Heart right ventricle (tissue), 16 donors: ENCODE data around the gene ZNF516. TPM values are rescaled to one million over a fixed set of nuclear protein-coding genes. Genes with fewer than 3 reads are reported as not detected.
A peak's percentile ranks its signal among the peaks of the same experiment; 100 is the strongest.

Experiments used
- ATAC-seq, 8 donors: fragments of 200-7000 bp; cut with Tn5 transposase; one replicate each; pipeline ENCODE4 v1.9.1; 2020; ENCODE audit warnings: mild to moderate bottlenecking in 8 of 8, moderate library complexity in 8 of 8, moderate number of reproducible peaks in 1 of 8
- DNase-seq, 2 donors: peaks; one replicate each; pipeline ENCODE4 v3.0.0-alpha.2; 2020
- H3K27ac ChIP-seq, 10 donors: fragments of 200-600 bp; sonication (generic) in 2 of 10; one replicate each; pipeline versions ENCODE4 v1.5.0 to v1.8.0; 2020 to 2022; ENCODE audit warnings: mild to moderate bottlenecking in 3 of 10
- H3K27me3 ChIP-seq, 7 donors: fragments of 200-600 bp; one replicate each; pipeline ENCODE4 v1.8.0; 2021 to 2022; ENCODE audit warnings: mild to moderate bottlenecking in 2 of 7
- H3K36me3 ChIP-seq, 9 donors: fragments of 200-600 bp; sonication (generic) in 1 of 9; one replicate each; pipeline versions ENCODE4 v1.5.0 to v1.8.0; 2020 to 2022; ENCODE audit warnings: mild to moderate bottlenecking in 2 of 9
- H3K4me1 ChIP-seq, 9 donors: fragments of 200-600 bp; sonication (generic) in 1 of 9; one replicate each; pipeline versions ENCODE4 v1.5.0 to v1.8.0; 2020 to 2022; ENCODE audit warnings: mild to moderate bottlenecking in 4 of 9
- H3K4me3 ChIP-seq, 10 donors: fragments of 200-600 bp; sonication (generic) in 2 of 10; one replicate each; pipeline versions ENCODE4 v1.5.0 to v1.8.0; 2020 to 2022; ENCODE audit warnings: mild to moderate bottlenecking in 7 of 10, moderate library complexity in 2 of 10
- H3K9me3 ChIP-seq, 11 donors: fragments of 200-600 bp in 10 of 11; sonication (generic) in 2 of 11; one replicate each; pipeline versions ENCODE4 v1.5.0 to v1.8.0; 2013 to 2022; ENCODE audit warnings: mild to moderate bottlenecking in 2 of 11, control low read depth in 1 of 11, moderate library complexity in 1 of 11
- WGBS, 2 donors: extraction: QIAGEN DNeasy Blood & Tissue Kit; methylation state at CpG; one replicate each; pipeline ENCODE4 v1.1.7; 2013; ENCODE audit warnings: inconsistent platforms in 1 of 2; 5-methylcytosine and 5-hydroxymethylcytosine counted together
- intact Hi-C, 10 donors: fragments of 100-400 bp; cut with DNase I; formaldehyde crosslinking; loops; one replicate each; pipeline versions ENCODE4 v1.11.1 to v1.14.2; 2022
- polyA plus RNA-seq, 2 donors: library from polyadenylated mRNA; stranded (reverse); fragments of 200-250 nt; gene quantifications; one replicate each; pipeline ENCODE4 v1.2.3, GENCODE V29; 2013
- total RNA-seq, 10 donors: library from RNA; stranded (reverse); fragmentation: NEBNext Ultra II Directional in 3 of 10; extraction: Animal tissue kit (Norgen Biotek cat#: 25700) in 3 of 10; gene quantifications; one replicate each; pipeline versions ENCODE4 v1.2.1 to v1.2.4, GENCODE V29; 2021 to 2023
- TF ChIP-seq, protein P1 (sequence below), 9 donors: fragments of 200-600 bp; sonication (generic) in 2 of 9; IDR thresholded peaks; one replicate each; pipeline versions ENCODE4 v1.5.0 to v1.8.0; 2021 to 2022; ENCODE audit warnings: antibody characterized with exemption in 9 of 9, mild to moderate bottlenecking in 5 of 9, moderate library complexity in 1 of 9
- donor health status: Arrhythmogenic right ventricular cardiomyopathy.
- donor health status: ischemic (EF 13 %, LVEDD 7.1; RV severe dilation, severe dysfunction).
- donor health status: healthy with polysubstance abuse.
- donor health status: DM: no; HTN: yes; CAD: no.
- donor health status: DM: no; HTN: no; CAD: no.
- donor health status: ischemic (EF 25% LVEDD 6.9; RV normal size, moderate dysfunction).
- donor health status: ischemic (EF 25% LVEDD 5.7; RV mildly dilated, moderate dysfunction).
- donor health status: healthy.
- donor health status: DM: yes; HTN: yes; CAD: no.
- donor health status: Ischemic cardiomyopathy.
- donor health status: ischemic (EF 35%, LVEDD 5.7; RV mildly dilated, moderate dysfunction).
- donor health status: nonischemic (EF 11% LVEDD 7.7; RV severe dilation, severe dysfunction).
- donor health status: DM: yes; HTN: yes; CAD: no.
- donor health status: PGD.
- donor health status: ischemic (EF 29% LVEDD 5.4; RV normal size, mild dysfunction).
- donor health status: nonischemic (EF 23%, LVEDD 6.1; RV moderate dilation, normal function).

The ZNF516 gene
- total and polyA plus RNA-seq, 12 donors: 2.6 to 24.8 (median 17.3) TPM

DNA sequence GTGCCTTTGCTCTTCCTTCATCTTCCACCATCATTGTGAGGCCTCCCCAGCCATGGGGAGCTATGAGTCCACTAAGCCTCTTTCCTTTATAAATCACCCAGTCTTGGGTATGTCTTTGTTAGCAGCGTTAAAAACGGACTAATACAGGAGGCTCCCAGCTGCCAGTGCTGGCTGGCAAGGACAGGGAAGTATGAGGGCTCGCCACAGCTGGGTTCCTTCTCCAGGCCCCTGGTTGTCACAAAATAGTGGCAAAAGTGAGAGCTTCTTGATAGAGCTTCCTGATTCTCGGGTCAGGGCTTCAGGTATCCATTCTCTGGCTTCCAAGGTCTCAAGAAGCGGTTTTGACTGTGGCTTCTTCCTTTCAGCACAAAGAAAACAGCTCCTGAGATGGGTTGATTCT is 85.0 kb downstream of the ZNF516 start:
- DNase-seq (no peak), ATAC-seq (no peak)
- H3K4me3 ChIP-seq: no peak overlapping the region
- 89 to 93% methylated on average over 5 of the region's 5 CpGs for WGBS, 2 donors
- H3K9me3 ChIP-seq: no peaks in the 10 kb centered on the region
- intact Hi-C loops: loop anchor here in 2 of 10 donors (5.0 to 10.0 kb wide), 2 partner anchors 82 to 85 kb away; partner anchors contain the start of gene ZNF516 (in 1 of the 2)
- peaks cover 0 to 47% (median 28%) of the 10 kb centered on the region in 9 donors for H3K4me1 ChIP-seq
- no peaks in the 10 kb centered on the region for H3K36me3 ChIP-seq
- H3K27me3 ChIP-seq: no peaks in the 10 kb centered on the region
- no peak overlapping the region for H3K27ac ChIP-seq
- TF ChIP-seq, protein P1, sequence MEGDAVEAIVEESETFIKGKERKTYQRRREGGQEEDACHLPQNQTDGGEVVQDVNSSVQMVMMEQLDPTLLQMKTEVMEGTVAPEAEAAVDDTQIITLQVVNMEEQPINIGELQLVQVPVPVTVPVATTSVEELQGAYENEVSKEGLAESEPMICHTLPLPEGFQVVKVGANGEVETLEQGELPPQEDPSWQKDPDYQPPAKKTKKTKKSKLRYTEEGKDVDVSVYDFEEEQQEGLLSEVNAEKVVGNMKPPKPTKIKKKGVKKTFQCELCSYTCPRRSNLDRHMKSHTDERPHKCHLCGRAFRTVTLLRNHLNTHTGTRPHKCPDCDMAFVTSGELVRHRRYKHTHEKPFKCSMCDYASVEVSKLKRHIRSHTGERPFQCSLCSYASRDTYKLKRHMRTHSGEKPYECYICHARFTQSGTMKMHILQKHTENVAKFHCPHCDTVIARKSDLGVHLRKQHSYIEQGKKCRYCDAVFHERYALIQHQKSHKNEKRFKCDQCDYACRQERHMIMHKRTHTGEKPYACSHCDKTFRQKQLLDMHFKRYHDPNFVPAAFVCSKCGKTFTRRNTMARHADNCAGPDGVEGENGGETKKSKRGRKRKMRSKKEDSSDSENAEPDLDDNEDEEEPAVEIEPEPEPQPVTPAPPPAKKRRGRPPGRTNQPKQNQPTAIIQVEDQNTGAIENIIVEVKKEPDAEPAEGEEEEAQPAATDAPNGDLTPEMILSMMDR (IDR thresholded peaks at IDR 0.05): no peak

DNA sequence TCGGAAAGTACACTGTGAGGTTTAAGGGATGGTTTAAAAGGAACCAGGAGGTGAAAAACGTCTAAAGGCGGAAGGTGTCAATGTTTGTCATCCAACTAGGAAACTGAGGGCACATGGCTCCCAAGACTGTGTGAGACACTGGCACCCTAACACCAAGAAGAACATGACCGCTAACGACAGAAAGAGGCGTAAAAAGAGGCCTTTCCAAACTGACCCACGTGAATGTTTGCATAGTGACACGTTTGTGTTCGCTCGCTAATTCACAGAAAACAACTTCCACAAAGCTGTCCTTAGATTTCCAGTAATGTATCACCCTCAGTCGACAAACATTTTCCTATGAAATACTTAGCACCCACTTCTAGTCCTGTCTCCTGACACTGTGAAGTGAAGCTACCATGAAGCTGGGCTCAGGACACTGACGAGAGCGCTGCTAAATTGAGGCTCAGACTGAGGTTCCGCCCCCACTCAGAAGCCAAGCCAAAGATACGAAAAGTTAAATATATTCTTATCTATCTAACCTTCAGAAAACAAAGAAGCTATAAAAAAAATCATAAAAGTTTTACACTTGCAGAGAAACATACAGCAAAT is 86.5 kb downstream of the ZNF516 start:
- no peak overlapping the region for H3K4me3 ChIP-seq
- ATAC-seq (peak in 1 of 8 donors; percentile 62), DNase-seq (no peak)
- TF ChIP-seq, protein P1 (IDR thresholded peaks at IDR 0.05): no peak
- no peaks in the 10 kb centered on the region for H3K27me3 ChIP-seq
- no peaks in the 10 kb centered on the region for H3K9me3 ChIP-seq
- no peaks in the 10 kb centered on the region for H3K36me3 ChIP-seq
- peaks cover 0 to 42% (median 28%) of the 10 kb centered on the region in 9 donors for H3K4me1 ChIP-seq
- intact Hi-C loops: loop anchor here in 2 of 10 donors (10.0 kb wide), 2 partner anchors 86 to 216 kb away; partner anchors contain the start of gene ZNF516 (in 1 of the 2)
- whole genome bisulfite sequencing, 2 donors: 75 to 78% methylated on average over 15 of the region's 15 CpGs
- no peak overlapping the region for H3K27ac ChIP-seq

GRCh38 chr18:76407681-76408080 is 87.4 kb downstream of the ZNF516 start:
- no peak for DNase-seq
- intact Hi-C loops: loop anchor here in 2 of 10 donors (10.0 kb wide), 2 partner anchors 87 to 217 kb away; partner anchors contain the start of gene ZNF516 (in 1 of the 2)
- Histone ChIP-seq H3K27me3 (no peaks in the 10 kb centered on the region), H3K4me1 (peaks cover 0 to 41% (median 27%) of the 10 kb centered on the region in 9 donors), H3K36me3 (peaks cover 0 to 1% (median 0%) of the 10 kb centered on the region in 9 donors), H3K4me3 (no peak overlapping the region), H3K9me3 (no peaks in the 10 kb centered on the region), H3K27ac (no peak overlapping the region)
- TF ChIP-seq, protein P1 (IDR thresholded peaks at IDR 0.05): no peak
- 75 to 86% methylated on average over 11 of the region's 11 CpGs for WGBS, 2 donors
- ATAC-seq: no peak

DNA sequence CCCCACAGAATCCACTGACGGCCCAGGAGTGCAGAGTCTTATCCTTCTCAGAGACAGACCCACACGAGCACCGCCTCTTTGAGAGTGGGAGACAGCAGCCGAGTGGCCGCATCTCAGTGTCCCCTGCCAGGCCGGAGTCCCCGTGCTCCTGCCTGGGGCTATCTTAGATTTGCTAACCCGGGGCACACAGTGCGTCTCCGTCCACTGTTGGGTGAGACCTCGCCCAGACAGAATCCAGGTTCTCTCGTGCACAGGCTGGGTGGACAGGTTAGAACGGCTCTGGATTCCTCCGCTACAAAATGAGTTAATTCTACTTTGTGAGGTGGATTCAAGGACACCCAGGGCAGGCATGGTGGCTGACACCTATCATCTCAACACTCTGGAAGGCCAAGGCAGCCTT is 88.3 kb downstream of the ZNF516 start:
- no peak overlapping the region for H3K4me3 ChIP-seq
- TF ChIP-seq, protein P1 (IDR thresholded peaks at IDR 0.05): no peak
- ATAC-seq: no peak
- H3K9me3 ChIP-seq: no peaks in the 10 kb centered on the region
- H3K27me3 ChIP-seq: no peaks in the 10 kb centered on the region
- peaks cover 0 to 32% (median 18%) of the 10 kb centered on the region in 9 donors for H3K4me1 ChIP-seq
- peaks cover 0 to 10% (median 0%) of the 10 kb centered on the region in 9 donors for H3K36me3 ChIP-seq
- DNase-seq: no peak
- 97% methylated on average over 14 of the region's 14 CpGs for WGBS, 2 donors
- intact Hi-C loops: loop anchor here in 2 of 10 donors (10.0 kb wide), 2 partner anchors 88 to 218 kb away; partner anchors contain the start of gene ZNF516 (in 1 of the 2)
- H3K27ac ChIP-seq: no peak overlapping the region
